GM12874 (cell line): ENCODE results near the gene CFAP90.

Experiments used
- TF ChIP-seq, protein P1 (sequence below): IDR thresholded peaks from 2 replicates; pipeline ENCODE4 v1.5.1; 2011; ENCODE audit warnings: low read depth, mild to moderate bottlenecking, control low read depth, low read length, moderate library complexity; ENCODE audit not compliant: insufficient read depth

The CFAP90 gene

DNA sequence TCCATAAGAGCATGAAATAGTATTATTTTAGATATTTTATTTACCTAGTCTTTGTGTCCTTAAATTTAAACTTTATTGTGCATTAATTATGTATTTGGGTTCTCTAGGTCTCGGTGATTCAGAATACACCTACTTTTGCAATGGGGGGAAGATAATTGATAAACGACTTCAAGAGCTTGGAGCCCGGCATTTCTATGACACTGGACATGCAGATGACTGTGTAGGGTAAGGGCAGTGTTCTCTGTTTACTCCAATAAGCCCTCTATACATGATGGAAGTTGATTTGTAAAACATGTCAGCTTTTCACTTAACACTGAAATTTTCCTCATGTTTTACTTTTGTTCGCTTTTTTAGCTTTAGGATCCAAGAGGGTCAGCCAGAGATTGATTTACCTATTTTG, 24.2 kb upstream of the CFAP90 start:
- TF ChIP-seq, protein P1, sequence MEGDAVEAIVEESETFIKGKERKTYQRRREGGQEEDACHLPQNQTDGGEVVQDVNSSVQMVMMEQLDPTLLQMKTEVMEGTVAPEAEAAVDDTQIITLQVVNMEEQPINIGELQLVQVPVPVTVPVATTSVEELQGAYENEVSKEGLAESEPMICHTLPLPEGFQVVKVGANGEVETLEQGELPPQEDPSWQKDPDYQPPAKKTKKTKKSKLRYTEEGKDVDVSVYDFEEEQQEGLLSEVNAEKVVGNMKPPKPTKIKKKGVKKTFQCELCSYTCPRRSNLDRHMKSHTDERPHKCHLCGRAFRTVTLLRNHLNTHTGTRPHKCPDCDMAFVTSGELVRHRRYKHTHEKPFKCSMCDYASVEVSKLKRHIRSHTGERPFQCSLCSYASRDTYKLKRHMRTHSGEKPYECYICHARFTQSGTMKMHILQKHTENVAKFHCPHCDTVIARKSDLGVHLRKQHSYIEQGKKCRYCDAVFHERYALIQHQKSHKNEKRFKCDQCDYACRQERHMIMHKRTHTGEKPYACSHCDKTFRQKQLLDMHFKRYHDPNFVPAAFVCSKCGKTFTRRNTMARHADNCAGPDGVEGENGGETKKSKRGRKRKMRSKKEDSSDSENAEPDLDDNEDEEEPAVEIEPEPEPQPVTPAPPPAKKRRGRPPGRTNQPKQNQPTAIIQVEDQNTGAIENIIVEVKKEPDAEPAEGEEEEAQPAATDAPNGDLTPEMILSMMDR, result no peak

DNA sequence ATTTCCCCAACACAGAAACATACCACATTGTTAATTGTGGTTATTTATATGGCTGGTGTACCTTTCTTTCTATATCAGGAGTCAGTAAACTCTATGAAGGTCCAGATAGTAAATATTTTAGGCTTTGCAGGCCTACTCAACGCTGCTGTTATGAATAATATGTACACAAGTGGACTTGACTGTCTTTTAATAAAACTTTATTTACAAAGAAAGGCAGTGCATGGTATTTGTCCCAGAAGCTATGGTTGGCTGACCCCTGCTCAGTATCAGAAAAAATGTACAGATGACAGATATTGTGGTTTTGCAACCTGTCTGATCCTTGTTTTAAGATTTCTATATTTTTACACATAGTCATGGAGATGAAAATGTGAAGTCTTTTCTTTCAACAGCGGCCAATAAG, 23.7 kb upstream of the CFAP90 start:
- TF ChIP-seq, protein P1, result no peak

DNA sequence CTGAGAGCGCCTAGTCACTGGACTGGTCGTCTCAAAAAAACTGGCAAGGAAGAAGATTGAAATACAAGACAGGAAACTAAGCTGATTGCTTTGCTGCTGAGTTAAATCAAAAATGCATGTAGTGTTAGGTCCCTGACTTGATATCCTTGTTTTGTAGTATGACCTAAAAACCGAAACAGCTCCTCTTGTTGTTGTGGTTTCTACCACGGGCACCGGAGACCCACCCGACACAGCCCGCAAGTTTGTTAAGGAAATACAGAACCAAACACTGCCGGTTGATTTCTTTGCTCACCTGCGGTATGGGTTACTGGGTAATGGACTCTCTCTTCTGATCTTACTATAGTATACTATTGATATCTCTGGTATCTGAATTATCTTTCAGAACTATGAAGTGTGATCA, 22.3 kb upstream of the CFAP90 start:
- TF ChIP-seq, protein P1, result no peak

DNA sequence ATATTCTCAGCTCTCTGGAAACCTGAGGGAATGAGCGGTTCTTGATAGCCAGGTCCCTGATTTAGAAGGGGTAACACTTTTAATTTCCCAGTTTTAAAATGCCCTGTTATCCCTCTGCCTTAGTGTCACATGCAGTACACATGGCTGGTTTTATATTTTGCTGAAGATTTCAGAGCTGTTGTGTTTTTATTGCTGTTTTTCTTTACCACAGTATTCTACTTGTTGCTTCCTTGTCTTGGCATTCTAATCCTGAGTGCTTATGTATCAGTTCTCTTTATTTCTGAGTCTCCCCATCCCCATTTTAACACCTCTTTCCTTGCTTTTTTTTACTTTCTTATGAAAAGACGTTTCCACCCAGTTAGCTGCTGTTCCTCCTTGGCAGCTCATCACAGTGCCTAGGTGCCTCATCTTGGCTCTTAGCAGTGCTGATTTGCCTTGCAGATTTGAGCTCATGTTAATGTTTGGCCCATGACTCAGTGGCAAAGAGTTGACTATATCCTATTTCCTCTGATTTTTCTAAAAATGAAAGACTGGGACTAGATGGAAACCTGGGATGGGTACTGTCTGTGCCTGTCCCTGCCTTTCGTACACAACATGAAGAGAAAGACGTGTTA, 21.7 kb upstream of the CFAP90 start:
- TF ChIP-seq, protein P1, result no peak

DNA sequence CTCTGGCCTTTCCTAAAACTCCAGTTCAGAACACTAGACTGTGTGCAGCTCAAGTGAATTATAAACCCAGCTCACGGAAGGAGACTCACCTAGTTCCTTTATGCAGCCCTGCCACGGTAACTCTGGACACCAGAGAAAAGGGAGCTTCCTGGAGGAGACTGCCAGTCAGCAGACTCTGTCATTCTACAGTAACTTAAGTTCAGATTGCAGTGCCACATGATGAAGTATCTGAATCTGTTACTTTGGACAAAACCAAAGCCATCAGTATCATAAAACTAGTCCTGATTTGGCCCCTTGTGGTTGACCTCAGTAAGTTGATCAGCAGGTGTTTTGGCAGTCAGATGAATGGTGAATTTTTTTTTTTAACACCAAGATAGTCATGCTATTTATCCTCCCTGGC, 20.7 kb upstream of the CFAP90 start:
- TF ChIP-seq, protein P1, result no peak

DNA sequence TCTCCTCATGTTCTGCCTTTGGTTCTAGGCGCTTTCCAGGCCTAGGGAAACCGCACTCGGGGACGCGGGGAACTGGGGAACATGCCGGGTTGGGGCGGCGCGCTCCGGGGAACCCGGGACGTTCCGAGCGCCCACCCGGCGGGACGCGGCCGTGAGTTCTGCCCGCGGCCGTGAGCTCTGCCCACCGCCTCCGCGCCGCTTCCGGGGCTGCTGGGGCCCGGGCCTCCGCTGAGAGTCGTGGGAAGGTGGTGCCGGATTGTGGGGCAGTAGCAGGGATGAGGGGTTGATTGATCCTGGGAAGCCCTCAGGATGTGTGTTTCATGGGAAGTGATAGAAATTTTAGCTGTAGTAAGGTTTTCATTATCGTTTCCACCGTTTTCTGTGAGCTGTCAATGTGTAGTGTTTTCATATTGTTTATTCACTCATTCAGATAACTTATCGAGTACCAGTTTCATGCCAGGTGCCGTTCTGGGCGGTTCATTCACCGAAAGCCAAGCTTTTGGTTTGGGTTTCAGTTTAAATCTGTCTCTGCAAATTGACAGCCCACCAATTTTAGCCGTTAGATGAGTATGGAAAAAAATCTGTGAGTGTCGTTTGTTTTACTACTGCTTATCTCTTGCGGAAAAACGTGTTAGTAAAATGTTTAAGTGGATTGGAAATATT, 18.7 kb upstream of the CFAP90 start:
- TF ChIP-seq, protein P1, result no peak

DNA sequence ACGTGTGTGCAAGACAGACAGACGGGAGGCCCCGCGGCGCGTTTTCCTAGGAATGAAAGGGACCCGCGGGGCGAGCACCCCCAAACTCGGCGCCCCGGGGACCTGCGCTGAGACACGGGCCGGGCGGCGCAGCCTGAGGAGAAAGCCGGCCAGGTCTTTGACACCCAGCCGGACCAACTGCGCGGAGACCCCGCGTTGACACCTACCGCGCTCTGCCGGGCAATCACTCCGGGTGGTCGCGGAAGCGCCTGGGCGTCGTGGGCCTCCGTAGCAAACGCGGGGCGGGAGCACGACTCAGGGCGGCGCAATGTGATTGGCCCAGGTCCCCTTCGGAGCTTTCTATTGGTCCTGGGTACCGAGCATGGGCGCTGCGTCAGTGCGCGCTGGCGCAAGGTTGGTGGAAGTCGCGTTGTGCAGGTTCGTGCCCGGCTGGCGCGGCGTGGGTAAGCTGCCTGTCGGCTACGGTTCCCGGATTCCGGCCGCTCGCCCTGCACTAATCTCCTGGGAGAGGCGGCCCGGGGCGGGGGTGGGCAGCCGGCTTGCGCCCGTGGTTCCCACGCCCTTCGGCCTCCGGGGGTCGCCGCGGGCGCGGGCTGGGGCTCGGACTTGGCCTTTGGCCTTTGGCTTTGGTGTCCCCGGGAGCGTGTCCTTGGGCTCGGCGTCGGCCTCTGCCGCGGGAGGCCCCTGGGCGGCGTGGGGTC, 18.0 kb upstream of the CFAP90 start, which contains the start of the genes FASTKD3 and MTRR:
TSS of gene FASTKD3 (minus strand) at position 259 of the 701 bp plus-strand sequence. CDS start 948 bp downstream, outside the sequence.
TSS of gene MTRR (plus strand) at position 376 of the 701 bp plus-strand sequence. CDS start 1,647 bp downstream, outside the sequence.
- TF ChIP-seq, protein P1, result no peak
